CD4-positive, alpha-beta T cell treated with Interleukin-1 beta for 1 hour (primary cell): Measurements from ENCODE around the gene FURIN.
A peak's percentile ranks its signal among the peaks of the same experiment; 100 is the strongest.
"Not testable (repeated sequence)": the region's sequence is repeated elsewhere in the genome, so short reads cannot be mapped to it uniquely, and the experiment has no call there.

Experiments used
- DNase-seq, 2 donors: peaks; one replicate each; pipeline ENCODE4 v3.0.0-alpha.2; 2020 to 2022

Gene FURIN

DNA sequence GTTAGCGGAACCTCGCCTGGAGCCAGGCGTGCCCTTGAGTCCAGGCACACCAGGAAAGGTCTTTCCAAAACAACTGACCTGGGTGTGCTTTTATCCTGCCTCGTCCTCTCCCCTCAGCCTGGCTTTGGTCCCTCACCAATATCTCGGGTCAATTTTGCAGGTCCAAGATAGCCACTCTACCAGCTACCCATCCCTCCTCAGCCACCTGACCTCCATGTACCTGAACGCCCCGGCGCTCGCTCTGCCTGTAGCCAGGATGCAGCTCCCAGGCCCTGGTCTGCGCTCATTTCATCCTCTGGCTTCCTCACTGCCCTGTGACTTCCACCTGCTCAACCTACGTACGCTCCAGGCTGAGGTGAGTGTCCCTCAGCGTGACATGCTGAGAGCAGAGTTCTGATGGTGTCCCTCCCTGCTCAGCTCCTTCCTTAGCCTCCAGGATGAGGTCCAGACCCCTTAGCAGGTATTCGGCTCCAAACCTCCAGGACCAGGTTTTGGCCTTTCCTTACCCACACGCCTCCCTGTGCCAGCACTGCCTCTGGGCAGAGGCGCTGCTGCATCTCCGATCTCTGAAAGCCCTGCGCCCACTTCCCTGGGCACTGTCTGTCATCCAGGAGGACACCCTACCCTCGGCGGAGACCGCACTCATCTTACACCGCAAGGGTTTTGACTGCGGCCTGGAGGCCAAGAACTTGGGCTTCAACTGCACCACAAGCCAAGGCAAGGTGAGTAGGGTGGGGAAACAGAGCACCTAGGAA is 49.8 kb downstream of the FURIN start:
- no peak for DNase-seq

DNA sequence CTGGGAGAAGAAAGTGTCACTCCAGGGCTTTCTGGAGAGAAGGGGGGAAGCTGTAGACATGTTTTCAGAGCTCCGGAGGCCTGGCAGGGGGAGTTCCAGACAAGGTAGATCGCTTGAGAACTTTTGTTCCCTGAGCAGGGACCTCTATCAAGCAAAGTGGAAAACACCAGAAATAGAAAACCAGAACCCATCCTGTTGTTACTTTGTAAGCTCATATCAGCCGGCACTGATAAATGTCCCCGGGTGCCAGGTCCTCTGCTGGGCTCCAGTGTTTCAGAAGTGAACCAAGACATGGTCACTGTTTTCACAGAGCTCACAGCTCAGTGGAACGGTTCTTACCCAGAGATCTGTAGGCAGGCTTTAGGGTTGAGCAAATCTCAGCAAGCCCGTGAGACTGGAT is 50.4 kb downstream of the FURIN start:
- DNase-seq: no peak

DNA sequence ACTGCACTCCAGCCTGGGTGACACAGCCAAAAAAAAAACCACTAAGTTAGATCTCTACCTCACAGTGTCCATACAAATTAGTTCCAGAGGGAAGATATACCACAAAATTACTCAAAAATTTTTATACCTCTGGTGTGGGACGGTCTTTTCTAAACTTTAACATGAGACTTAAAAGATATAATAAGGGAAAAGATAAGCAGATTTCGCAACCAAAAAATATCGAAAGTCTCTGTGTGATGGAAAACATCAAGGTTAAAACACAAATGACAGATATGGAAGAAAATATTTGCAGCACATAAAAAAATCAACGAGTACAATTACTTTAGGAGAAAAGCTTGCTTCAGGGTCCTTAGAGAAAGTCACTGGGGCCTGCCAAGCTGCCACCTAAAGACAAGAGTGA is 53.5 kb downstream of the FURIN start:
- no peak for DNase-seq

DNA sequence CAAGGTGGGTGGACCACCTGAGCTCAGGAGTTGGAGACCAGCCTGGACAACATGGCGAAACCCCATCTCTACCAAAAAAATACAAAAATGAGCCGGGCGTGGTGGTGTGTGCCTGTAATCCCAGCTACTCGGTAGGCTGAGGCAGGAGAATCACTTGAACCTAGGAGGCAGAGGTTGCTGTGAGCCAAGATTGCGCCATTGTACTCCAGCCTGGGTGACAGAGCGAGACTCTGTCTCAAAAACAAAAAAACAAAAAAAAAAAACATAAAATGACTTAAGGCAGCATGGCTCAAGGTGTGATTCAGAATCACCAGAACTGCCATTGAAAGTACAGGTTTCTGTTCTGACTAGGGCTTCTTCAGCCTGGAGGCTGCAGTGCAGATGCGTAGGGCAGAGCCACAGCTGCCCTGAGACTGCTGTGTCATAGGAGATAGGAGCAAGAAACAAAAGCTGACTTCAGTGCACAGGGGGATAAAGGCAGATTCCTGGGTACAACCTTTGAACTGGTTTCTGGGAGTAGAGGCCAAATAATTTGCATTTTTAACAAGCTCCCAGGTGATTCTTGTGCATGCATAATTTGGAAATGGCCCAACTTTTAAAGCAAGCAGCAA is 54.4 kb downstream of the FURIN start:
- DNase-seq: not testable (repeated sequence)

DNA sequence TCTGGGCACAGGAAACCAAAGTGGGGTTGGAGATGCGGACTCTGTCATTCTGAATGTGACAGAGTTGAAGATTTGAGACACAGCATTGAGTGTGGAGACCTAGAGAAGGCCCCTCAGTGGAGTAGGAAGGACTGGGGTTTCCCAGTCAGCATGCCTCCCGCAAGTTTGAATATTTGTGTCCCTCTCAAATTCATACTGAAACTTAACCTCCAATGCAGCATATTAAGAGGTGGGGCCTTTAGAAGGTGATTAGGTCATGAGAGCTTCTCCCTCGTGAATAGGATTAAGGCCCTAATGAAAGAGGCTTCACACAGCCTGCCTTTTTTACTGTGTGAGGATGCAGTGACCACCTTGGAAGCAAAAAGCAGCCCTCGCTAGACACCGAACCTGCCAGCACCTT is 56.0 kb downstream of the FURIN start:
- no peak for DNase-seq

DNA sequence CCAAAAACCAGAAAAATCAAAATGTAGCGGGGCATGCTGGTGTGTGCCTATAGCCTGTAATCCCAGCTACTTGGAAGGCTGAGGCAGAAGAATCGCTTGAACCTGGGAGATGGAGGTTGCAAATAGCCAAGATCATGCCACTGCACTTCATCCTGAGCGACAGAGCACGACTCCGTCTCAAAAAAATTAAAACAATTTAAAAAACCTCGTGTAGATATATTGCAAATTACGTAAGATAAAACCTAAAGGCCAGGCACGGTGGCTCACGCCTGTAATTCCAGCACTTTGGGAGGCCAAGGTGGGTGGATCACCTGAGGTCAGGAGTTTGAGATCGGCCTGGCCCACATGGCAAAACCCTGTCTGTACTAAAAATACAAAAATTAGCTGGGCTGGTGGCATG is 58.4 kb downstream of the FURIN start:
- not testable (repeated sequence) for DNase-seq

DNA sequence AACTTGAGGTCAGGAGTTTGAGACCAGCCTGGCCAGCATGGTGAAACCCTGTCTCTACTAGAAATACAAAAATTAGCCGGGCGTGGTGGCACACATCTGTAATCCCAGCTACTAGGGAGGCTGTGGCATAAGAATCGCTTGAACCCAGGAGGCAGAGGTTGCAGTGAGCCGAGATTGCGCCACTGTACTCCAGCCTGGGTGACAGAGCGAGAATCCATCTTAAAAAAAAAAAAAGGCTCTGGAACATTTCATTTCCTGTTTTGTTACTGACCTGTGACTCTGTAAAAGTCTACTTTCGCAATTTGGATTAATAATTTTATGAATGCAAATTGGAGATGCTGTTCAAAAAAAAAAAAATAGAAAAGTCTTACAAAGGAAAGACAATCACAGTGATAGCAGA is 59.7 kb downstream of the FURIN start:
- DNase-seq: not testable (repeated sequence)

DNA sequence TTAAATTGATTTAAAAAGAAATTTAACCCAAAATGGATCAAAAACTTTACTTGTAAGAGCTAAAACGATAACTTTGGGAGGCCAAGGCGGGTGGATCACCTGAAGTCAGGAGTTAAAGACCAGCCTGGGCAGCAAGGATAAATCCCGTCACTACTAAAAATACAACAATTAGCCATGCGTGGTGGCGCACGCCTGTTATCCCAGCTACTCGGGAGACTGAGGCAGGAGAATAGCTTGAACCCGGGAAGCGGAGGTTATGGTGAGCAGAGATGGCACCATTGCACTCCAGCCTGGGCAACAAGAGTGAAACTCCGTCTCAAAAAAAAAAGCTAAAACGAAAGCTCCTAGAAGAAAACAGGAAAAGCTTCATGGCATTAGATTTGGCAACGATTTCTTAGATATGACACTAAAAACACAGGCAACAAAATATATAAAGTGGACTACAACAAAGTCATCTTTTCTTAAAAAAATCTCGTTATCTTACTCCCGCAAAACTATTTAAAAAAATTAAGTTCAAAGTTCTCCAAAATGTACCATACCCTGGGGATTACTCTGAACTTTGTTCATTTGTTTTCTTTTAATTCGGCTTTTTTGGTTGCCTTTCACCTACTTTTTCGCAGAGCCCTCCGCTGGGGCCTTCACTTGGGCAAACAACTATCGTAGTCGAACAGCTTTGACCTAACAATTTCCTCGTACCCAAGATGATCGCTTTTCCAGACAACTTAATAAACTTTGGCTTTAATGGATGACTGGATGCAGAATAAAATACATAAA is 61.0 kb downstream of the FURIN start:
- DNase-seq: no peak

DNA sequence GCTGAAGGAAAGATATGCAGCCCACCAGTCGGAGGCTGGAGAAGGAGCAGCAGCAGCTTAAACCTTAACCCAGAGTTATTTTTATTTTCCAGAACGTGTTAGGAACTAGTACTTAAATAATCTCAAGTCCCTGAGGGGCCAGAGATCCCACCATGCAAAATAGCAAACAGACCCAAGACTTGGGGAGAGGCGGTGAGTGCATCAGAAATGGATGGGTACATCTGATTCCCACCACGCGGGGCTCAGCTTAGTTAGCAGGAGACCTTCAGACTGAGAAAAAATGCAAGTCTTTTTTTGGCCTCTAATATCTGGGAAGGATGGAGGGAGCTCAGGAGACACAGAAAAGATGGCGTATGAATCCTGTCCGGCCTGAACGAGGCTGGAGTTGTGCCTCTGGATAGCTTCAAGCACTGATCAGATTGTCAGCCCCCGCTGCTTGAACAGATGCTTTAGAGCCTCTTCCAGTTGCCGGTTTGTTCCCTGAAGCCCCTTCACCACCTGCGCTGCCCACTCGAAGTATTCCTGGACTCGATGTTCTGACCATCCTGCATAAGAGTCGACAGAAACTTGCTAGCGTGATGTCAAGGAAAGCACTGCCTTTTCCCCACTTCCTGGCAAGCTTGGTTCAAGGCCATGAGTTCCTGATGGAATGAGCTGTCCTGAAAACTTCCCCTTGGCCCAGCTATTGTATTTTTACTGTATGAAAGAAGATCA is 62.6 kb downstream of the FURIN start:
- no peak for DNase-seq

DNA sequence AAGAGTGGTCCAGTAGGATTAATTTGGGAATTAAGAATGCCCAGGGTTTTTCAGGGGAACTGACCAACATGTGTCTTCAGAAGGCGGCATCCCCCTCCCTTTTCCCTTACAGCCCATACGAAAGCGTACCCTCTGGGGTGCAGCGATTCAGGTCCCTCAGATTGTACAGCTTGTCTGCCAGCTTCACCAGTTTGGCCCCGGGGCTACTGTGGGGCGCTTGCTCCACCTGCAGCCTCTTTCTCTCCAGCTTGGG is 63.1 kb downstream of the FURIN start:
- no peak for DNase-seq

DNA sequence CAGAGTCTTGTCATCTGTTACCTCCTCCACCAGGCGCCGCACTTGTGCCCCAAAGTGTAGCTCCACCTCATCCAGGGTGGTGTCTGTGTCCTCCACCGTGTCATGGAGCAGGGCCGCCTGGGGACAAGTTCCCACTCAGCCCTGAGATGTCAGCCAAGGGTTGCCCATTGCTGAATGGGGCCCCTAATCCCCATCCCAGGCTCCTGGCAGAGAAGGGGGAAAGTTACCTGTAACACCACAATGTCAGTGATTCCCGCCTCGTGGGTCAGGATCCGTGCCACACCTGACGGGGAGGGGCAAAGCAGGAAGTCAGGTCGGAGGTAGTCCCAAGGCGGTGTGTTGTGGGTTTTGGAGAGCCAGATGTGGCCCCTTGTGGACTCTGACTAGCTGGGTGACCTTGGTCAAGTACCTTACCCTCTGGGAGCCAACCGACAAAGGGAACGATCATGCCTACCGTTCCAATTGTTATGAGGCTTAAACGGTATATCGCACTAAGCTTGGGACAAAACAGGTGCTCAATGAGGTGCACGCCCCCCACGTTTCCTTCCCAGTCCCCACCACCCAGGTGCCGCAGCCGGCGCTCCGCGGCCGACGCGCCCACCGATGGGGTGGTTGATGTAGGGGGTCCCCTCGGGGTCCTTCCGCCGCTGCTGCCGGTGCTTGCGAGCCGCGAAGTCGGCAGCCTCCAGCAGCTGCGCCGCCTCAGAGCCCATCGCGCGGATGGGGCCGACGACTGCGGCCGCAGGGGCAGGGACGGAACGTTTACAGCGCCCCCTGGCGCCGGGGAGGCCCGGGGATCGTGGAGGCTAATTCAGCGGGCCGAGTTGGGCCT is 63.7 kb downstream of the FURIN start, which contains the start of gene HDDC3:
Gene HDDC3, minus strand, starts transcription at position 722 of the 832 bp plus-strand sequence. Its CDS starts 9 bp downstream, at position 713.
- DNase-seq: peak; percentile 88 to 89

DNA sequence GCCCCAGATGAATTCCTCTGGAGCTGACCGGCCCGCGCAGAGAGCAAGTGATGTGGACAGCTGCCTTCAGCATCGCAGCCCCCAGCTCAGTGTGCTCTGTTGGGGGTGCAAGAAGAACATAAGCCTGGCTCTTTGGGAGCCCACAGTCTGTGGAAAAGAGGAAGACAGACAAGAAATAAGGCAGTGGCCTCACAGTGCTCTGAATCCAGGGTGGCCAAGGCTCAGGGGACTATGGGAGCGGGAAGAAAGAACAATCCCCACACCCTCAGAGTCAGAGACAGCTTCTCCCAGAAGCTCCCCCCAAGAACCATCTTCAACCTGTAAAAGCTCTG is 64.2 kb downstream of the FURIN start:
- DNase-seq: no peak
